HT-29 (cell line): ENCODE data around the gene AP4M1. TPM values are rescaled to one million over a fixed set of nuclear protein-coding genes. Genes with fewer than 3 reads are reported as not detected.

Experiments
- DNase-seq: peaks from one replicate; pipeline ENCODE4 v3.0.0-alpha.2; 2015; ENCODE audit warnings: low spot score
- small RNA-seq: library from RNA; depleted of rRNA; stranded (forward); fragments of <200 nt; gene quantifications from one replicate; pipeline ENCODE3, GENCODE V24; 2014
- total RNA-seq: library from RNA; depleted of rRNA; stranded (reverse); fragments of >200 nt; shearing (Covaris generic); gene quantifications from 2 replicates; pipeline ENCODE4 v1.2.3, GENCODE V29; 2014; rRNA removed

Gene AP4M1
- total RNA-seq, 1 experiment from 2014 or later, result 38.1 TPM

DNA sequence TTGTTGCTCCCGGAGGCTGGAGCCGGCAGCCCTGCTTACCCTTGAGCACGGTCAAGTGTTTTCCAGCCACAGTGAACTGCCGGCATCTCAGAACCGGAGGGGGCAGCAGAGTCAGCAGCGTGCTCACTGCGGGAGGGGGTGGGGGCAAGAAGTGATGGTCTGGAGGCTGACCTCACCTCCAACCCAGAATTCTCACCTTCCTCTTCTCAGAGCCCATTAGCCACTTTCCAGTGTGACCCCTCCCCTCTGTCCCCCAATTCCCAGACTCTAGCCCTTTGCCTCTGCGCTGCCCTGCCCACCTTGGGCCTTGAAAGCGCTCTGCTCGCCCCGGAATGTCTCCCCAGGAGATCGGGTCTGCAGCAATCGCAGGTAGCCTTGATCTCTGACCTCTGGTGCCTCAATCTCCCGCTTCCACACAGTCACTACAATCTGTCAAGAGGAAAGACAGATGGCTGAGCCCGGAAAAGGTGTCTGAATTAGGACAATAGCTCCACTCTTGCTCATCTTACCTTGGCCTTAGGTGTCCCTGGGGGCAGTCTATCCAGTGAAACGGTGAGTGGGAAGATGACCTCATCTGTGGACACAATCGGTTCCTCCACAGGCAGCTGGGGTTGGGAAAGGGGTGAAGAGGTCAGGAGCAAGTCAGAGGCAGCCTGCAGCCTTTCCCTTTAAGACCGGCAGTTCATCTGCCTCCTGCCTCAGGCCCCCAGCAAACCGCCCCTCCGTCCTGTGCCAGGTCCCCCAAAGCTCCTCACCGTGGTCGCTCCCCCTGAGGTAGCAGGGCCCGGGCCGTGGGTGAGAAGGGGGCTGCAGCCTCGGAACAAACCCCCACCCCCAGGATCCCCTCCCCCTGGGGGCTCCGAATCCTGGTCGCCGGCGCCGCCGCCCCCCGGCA lies 56.1 kb downstream of the AP4M1 start:
- DNase-seq, result peak; percentile 60

Small RNA genes lying within 50 kb of the gene (small RNA-seq; reads per million reads assigned to genes)
- gene MIR106B (10.5 reads per million, percentile 88 among the genes with 10 or more reads in this experiment), gene MIR25 (175 reads per million, percentile 98 among the genes with 10 or more reads in this experiment), gene MIR93 (63.7 reads per million, percentile 96 among the genes with 10 or more reads in this experiment)

Other genes starting within 250 kb of the AP4M1 start
- 0.55 TPM in 1 of 2 replicates, not detected in the other for gene OR2AE1, start 224.6 kb upstream of the AP4M1 start, total RNA-seq
- gene TRIM4, start 182.1 kb upstream of the AP4M1 start, total RNA-seq, result 15.1 and 16.0 TPM in 2 replicates
- gene GJC3, start 172.0 kb upstream of the AP4M1 start, total RNA-seq, result not detected in 2 replicates
- 42.3 and 43.2 TPM in 2 replicates for gene AZGP1, start 125.6 kb upstream of the AP4M1 start, total RNA-seq
- 22.5 and 32.1 TPM in 2 replicates for gene ZKSCAN1, start 86.0 kb upstream of the AP4M1 start, total RNA-seq
- 7.7 and 7.9 TPM in 2 replicates for gene ZSCAN21, start 51.9 kb upstream of the AP4M1 start, total RNA-seq
- gene ZNF3, start 19.9 kb upstream of the AP4M1 start, total RNA-seq, result 22.2 and 23.6 TPM in 2 replicates
- gene COPS6, start 12.7 kb upstream of the AP4M1 start, total RNA-seq, result 111 and 128 TPM in 2 replicates
- gene MCM7, start 246 bp upstream of the AP4M1 start, total RNA-seq, result 461 and 531 TPM in 2 replicates
- 45.0 and 65.5 TPM in 2 replicates for gene TAF6, start 17.7 kb downstream of the AP4M1 start, total RNA-seq
- 2.7 and 5.5 TPM in 2 replicates for gene CNPY4, start 18.0 kb downstream of the AP4M1 start, total RNA-seq
- 1.3 and 2.9 TPM in 2 replicates for gene MBLAC1, start 25.3 kb downstream of the AP4M1 start, total RNA-seq
- 310 and 344 TPM in 2 replicates for gene LAMTOR4, start 47.3 kb downstream of the AP4M1 start, total RNA-seq
- gene TRAPPC14, start 57.1 kb downstream of the AP4M1 start, total RNA-seq, result 22.5 and 27.8 TPM in 2 replicates
- gene GAL3ST4, start 67.0 kb downstream of the AP4M1 start, total RNA-seq, result not detected in 2 replicates
- 1.7 and 4.2 TPM in 2 replicates for gene GPC2, start 75.7 kb downstream of the AP4M1 start, total RNA-seq
- 0.05 and 0.08 TPM in 2 replicates for gene STAG3, start 76.3 kb downstream of the AP4M1 start, total RNA-seq
- not detected in 2 replicates for gene PVRIG, start 118.3 kb downstream of the AP4M1 start, total RNA-seq
- not detected in 2 replicates for gene SPDYE3, start 206.1 kb downstream of the AP4M1 start, total RNA-seq